Peyer's patch (tissue), 4 donors: ENCODE measurements around the gene ZDHHC8.

Experiments used
- CTCF ChIP-seq, 6 experiments: fragments of 450-650 bp in 4 of 6; fragments of 200-600 bp in 2 of 6; sonication (generic) in 1 of 6; IDR thresholded peaks; one replicate each; pipeline ENCODE4 v1.5.1; 2017 to 2019; ENCODE audit warnings: antibody characterized with exemption in 6 of 6, mild to moderate bottlenecking in 3 of 6, moderate library complexity in 1 of 6
- POLR2A ChIP-seq, 2 donors: fragments of 450-650 bp; IDR thresholded peaks; one replicate each; pipeline ENCODE4 v1.5.1; 2017; ENCODE audit warnings: antibody characterized with exemption in 2 of 2, mild to moderate bottlenecking in 2 of 2, moderate library complexity in 2 of 2

GRCh38 chr22:20121856-20122415, 9.7 kb upstream of the ZDHHC8 start:
- no peak for TF ChIP-seq CTCF (IDR thresholded peaks at IDR 0.05)
- TF ChIP-seq POLR2A (IDR thresholded peaks at IDR 0.05), result no peak
